ENCODE data around the gene BIRC5.
A peak's percentile ranks its signal among the peaks of the same experiment; 100 is the strongest.

BIRC5 gene

DNA sequence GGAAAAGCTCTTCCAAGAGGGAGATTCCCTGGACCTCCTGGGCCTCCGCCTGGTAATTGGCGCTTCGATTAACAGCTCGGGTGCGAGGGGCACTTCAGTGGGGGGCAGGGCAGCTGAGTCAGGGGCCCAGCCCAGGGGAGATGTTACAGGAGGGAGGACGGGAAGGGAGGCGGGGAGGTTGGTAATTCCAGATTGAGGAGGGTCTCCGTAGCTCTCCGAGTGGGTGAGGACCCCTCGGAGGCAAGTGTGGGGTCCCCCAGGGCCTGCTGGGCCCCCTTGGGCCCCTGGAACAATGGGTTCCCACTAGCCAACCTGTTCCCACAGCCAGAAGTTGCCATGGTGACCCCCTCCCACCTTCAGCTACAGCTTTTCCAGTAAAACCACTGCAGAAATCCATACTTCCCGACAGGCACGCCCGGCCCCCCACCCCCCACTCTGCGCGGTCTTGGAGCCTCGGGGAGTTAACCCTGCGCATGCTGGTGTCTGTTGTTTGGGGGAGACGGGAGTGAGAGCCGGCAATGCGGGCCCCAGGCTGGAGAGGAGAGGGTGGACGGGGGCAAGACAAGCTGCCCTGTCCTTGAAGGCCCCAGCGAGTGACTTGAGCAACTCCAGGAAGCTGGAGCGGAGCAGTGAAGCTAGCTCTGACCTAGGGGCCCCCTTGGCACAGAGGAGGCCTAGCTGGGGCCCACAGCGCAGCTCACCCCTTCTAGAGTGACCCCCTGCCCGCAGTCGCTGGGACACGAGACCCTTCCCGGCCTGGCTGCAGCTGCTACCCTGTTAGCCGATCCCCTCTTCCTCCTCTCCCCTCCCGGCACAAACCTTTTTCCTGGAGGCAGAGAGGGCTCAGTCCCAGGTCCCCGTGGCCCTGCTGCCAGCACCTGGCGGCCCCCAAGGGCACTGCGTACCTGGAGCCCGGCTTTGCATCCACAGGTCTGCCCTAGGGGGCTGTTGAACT, 55.2 kb downstream of the BIRC5 start:
- no peak overlapping the region for H3K4me3 ChIP-seq (ENCODE audit: low read depth, low read length)
- TF ChIP-seq, protein P1, sequence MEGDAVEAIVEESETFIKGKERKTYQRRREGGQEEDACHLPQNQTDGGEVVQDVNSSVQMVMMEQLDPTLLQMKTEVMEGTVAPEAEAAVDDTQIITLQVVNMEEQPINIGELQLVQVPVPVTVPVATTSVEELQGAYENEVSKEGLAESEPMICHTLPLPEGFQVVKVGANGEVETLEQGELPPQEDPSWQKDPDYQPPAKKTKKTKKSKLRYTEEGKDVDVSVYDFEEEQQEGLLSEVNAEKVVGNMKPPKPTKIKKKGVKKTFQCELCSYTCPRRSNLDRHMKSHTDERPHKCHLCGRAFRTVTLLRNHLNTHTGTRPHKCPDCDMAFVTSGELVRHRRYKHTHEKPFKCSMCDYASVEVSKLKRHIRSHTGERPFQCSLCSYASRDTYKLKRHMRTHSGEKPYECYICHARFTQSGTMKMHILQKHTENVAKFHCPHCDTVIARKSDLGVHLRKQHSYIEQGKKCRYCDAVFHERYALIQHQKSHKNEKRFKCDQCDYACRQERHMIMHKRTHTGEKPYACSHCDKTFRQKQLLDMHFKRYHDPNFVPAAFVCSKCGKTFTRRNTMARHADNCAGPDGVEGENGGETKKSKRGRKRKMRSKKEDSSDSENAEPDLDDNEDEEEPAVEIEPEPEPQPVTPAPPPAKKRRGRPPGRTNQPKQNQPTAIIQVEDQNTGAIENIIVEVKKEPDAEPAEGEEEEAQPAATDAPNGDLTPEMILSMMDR (IDR thresholded peaks at IDR 0.05; ENCODE audit: low read depth, low read length), result no peak
- peak; percentile 61 for DNase-seq (ENCODE audit: low read depth, low spot score)
- in situ Hi-C loops (cut with HindIII; ENCODE audit: low sequenced_read_pairs), result no loop called here

DNA sequence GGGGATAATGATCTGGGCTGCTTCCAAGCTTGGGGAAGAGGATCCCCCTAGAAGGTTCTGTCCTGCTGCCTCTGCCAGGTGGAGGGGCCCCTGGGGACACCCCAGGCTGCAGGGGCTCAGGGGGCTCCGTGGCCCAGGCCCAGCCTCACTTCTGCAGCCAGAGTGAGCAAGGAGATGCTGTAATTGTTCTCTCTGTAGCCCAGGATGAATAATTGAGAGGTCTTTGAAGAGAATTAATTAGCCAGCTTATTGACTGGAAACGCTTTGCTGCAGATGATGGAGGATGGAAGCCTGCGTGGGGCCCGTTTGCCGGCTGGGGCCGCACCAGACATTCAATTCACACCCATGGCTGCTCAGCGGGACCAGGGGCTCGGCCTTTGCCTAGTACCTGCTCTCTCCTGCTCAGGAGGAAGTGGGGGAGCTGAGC, 55.9 kb downstream of the BIRC5 start:
- no peak overlapping the region for H3K4me3 ChIP-seq (ENCODE audit: low read depth, low read length)
- no peak for DNase-seq (ENCODE audit: low read depth, low spot score)
- TF ChIP-seq, protein P1 (IDR thresholded peaks at IDR 0.05; ENCODE audit: low read depth, low read length), result no peak
- in situ Hi-C loops (cut with HindIII; ENCODE audit: low sequenced_read_pairs), result no loop called here

DNA sequence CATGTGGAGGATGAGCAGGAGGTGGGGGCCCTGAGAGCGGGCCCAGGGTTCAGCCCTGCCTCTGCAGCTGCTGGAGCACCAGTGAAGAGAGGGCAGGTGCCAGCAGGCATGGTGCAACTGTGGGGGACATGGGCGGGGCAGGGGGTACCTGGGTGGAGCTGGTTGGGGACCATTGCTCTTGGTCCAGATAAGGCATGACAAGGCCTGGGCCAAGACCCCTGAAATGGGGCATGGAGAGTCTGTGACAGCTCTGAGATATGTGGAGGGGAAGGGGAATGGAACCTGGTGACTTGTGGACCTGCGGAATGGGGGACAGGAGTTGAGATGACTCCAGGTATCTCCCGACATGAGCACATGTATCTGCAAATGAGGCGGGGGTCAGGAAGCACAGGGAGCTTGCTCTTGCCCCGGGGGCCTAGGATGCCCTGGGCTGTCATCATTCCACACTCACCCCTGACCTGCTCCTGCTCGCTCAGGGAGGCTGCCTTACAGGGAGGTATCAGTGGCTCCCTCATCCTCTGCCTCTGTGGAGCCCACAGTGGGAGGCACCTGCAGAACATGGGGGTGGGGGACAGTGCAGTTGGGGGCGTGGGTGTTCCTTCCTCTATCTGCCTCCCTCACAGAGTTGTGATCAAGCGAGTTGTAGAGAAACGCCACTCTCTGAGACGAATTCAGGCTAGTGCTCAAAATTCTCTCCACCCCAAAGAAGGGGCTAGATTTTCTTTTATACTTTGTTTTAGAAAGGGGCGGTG, 57.5 kb downstream of the BIRC5 start:
- no peak for DNase-seq (ENCODE audit: low read depth, low spot score)
- in situ Hi-C loops (cut with HindIII; ENCODE audit: low sequenced_read_pairs), result no loop called here
- H3K4me3 ChIP-seq (ENCODE audit: low read depth, low read length), result no peak overlapping the region
- TF ChIP-seq, protein P1 (IDR thresholded peaks at IDR 0.05; ENCODE audit: low read depth, low read length), result no peak

DNA sequence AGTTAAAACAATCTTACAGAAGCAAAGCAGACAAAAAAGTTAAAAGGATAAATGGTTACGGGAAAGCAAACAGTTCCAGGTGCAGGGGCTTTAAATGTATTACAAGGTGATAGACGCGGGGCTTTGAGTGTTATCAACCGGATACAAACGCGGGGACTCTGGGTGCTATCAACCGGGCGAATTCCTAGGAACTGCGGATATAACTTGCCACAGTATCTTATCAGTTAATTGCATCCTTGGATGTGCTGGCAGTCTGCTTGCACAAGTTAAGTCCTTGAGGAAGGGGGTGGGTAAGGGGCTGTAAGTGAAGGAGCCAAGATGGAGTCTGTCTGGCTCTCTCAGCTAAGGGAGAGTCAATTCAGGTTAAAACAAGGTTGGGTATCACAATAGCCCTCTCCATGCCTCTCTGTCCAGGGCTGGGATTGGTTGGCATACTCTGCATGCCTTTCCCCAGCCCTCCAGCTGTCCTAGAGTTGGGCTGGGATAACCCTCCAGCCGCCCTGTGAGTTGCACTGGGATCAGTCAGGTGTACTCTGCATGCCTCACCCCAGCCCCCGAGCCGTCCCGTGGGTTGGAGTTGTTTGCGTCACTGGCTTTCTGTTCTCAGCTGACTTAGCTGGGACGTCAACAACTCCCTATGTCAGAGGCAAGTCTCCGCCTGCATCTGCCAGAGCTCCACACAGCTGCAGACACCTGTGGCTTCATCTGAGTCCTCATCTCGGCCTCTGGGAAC, 58.3 kb downstream of the BIRC5 start:
- in situ Hi-C loops (cut with HindIII; ENCODE audit: low sequenced_read_pairs), result no loop called here
- TF ChIP-seq, protein P1 (IDR thresholded peaks at IDR 0.05; ENCODE audit: low read depth, low read length), result no peak
- no peak overlapping the region for H3K4me3 ChIP-seq (ENCODE audit: low read depth, low read length)
- peak; percentile 49 for DNase-seq (ENCODE audit: low read depth, low spot score)

DNA sequence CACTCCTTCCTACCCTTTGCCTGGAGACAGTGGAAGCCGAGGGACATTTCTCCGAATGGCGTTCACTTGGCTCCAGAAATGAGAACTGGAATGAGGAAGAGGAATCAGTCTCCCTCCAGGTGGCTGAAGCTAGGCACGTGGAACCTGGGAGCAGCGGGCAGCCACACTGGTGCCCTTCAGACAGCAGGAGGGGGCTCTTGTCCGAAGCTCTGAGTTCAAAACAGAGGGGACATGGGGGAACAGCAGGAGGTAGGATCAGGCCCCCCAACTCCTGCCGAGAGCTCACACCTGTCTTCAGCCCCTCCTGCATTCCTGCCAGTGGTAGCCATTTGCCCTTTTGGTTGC, 58.8 kb downstream of the BIRC5 start:
- no peak overlapping the region for H3K4me3 ChIP-seq (ENCODE audit: low read depth, low read length)
- no peak for DNase-seq (ENCODE audit: low read depth, low spot score)
- TF ChIP-seq, protein P1 (IDR thresholded peaks at IDR 0.05; ENCODE audit: low read depth, low read length), result no peak
- in situ Hi-C loops (cut with HindIII; ENCODE audit: low sequenced_read_pairs), result no loop called here

DNA sequence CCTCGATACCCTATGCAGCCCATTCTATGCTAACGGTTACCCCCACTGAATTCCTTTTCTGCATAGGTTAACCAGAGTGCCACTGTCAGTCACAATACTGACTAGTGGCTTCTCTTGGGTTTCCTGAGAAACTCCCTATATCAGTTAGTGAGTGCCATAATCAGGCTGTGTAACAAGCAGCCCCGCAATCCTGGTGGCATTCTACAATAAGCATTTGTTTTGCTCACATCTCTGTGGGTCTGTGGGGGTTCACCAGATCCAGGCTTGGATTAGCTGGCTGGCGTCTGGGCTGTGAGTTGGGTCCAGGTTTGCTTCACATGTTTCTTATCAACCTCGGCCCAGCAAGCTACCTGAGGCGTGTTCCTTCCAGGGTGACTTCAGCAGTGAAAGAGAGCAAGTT, 59.8 kb downstream of the BIRC5 start:
- in situ Hi-C loops (cut with HindIII; ENCODE audit: low sequenced_read_pairs), result no loop called here
- TF ChIP-seq, protein P1 (IDR thresholded peaks at IDR 0.05; ENCODE audit: low read depth, low read length), result no peak
- no peak overlapping the region for H3K4me3 ChIP-seq (ENCODE audit: low read depth, low read length)
- no peak for DNase-seq (ENCODE audit: low read depth, low spot score)
